H1 (cell line): Measurements from ENCODE around the gene MORN2. TPM values are rescaled to one million over a fixed set of nuclear protein-coding genes. Genes with fewer than 3 reads are reported as not detected.

Source experiments
- HDAC2 ChIP-seq, 2 experiments: fragments of 300-600 bp in 1 of 2; sonication (generic) in 1 of 2; IDR thresholded peaks; 2 replicates each; pipeline ENCODE4 v1.6.1; 2011 to 2012; ENCODE audit warnings: low read depth in 2 of 2, low read length in 2 of 2, mild to moderate bottlenecking in 2 of 2, moderate library complexity in 2 of 2, borderline replicate concordance in 1 of 2, inconsistent platforms in 1 of 2
- KDM4A ChIP-seq: IDR thresholded peaks from one replicate; pipeline ENCODE4 v1.7.1; 2012; ENCODE audit warnings: low read depth, mild to moderate bottlenecking, moderate library complexity, low read length, inconsistent platforms; ENCODE audit not compliant: severe bottlenecking
- MAFK ChIP-seq: IDR thresholded peaks from 2 replicates; pipeline ENCODE4 v1.6.1; 2012; ENCODE audit warnings: low read depth, mild to moderate bottlenecking, improper control_type of control experiment, low read length
- PHF8 ChIP-seq: fragments of 200-600 bp; sonication (generic); conservative IDR thresholded peaks from 2 replicates; pipeline ENCODE4 v1.7.1; 2012; ENCODE audit warnings: low read depth, mild to moderate bottlenecking, inconsistent platforms, low read length, moderate library complexity
- SIN3A ChIP-seq, 2 experiments: IDR thresholded peaks in 1 of 2; conservative IDR thresholded peaks in 1 of 2; 2 replicates each; pipeline ENCODE4 v1.6.1; 2011 to 2012; ENCODE audit warnings: low read length in 2 of 2, improper control_type of control experiment in 1 of 2, low read depth in 1 of 2, mild to moderate bottlenecking in 1 of 2
- SIX5 ChIP-seq: IDR thresholded peaks from 2 replicates; pipeline ENCODE4 v1.6.1; 2011; ENCODE audit warnings: mild to moderate bottlenecking, low read depth, low read length
- SP2 ChIP-seq: IDR thresholded peaks from 2 replicates; pipeline ENCODE4 v1.6.1; 2012; ENCODE audit warnings: mild to moderate bottlenecking, low read length, inconsistent platforms
- SUZ12 ChIP-seq: fragments of 200-600 bp; sonication (generic); IDR thresholded peaks from 2 replicates; pipeline ENCODE4 v1.6.1; 2012; ENCODE audit warnings: mild to moderate bottlenecking, inconsistent platforms, low read length, moderate library complexity, mixed read lengths
- TBP ChIP-seq: IDR thresholded peaks from 2 replicates; pipeline ENCODE4 v1.6.1; 2011; ENCODE audit warnings: low read depth, low read length, improper control_type of control experiment
- polyA plus RNA-seq, 7 experiments: library from polyadenylated mRNA; depleted of rRNA in 3 of 7; stranded (reverse) in 5 of 7; unstranded in 2 of 7; fragments of >200 nt in 5 of 7; fragments of 200-250 nt in 2 of 7; gene quantifications; 1 replicate in 5 of 7; 2 replicates in 1 of 7; 4 replicates in 1 of 7; pipeline versions ENCODE4 v1.2.1 to v1.2.3, GENCODE V29; 2011 to 2013; ENCODE audit warnings: missing spikeins in 2 of 7, mixed read lengths in 2 of 7
- total RNA-seq: library from RNA; stranded (reverse); fragmentation: NEBNext Ultra II Directional; extraction: Animal tissue kit (Norgen Biotek cat#: 25700); gene quantifications from 2 replicates; pipeline ENCODE4 v1.2.1, GENCODE V29; 2021
- TF ChIP-seq, protein P1 (sequence below): fragments of 300-600 bp; sonication (generic); IDR thresholded peaks from 2 replicates; pipeline ENCODE4 v1.7.1; 2012; ENCODE audit warnings: low read length, moderate library complexity, mild to moderate bottlenecking, inconsistent platforms; ENCODE audit not compliant: insufficient replicate concordance
- TF ChIP-seq, protein P2 (sequence below): IDR thresholded peaks from 2 replicates; pipeline ENCODE4 v1.6.1; 2012; ENCODE audit warnings: inconsistent platforms

MORN2 gene
- total and polyA plus RNA-seq, 2 of the 8 experiments (the other 6 are each of a cell fraction or from before 2014, with no cell fraction given) = 7.2 to 11.3 TPM

DNA sequence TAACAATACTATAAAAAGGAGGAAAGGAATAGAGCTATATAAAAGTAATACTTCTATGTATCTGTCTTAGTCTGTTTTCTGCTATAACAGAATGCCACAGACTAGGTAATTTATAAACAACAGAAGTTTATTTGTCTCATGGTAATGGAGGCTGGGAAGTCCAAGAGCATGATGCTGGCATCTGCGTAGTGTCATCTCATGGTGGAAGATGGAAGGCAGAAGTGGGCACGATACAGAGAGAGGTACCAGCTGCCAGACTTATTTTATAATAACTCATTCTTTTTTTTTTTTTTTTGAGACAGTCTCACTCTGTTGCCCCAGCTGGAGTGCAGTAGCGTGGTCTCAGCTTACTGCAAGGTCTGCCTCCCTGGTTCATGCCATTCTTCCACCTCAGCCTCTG, 4.3 kb upstream of the MORN2 start (continued):
- TF ChIP-seq, protein P1, sequence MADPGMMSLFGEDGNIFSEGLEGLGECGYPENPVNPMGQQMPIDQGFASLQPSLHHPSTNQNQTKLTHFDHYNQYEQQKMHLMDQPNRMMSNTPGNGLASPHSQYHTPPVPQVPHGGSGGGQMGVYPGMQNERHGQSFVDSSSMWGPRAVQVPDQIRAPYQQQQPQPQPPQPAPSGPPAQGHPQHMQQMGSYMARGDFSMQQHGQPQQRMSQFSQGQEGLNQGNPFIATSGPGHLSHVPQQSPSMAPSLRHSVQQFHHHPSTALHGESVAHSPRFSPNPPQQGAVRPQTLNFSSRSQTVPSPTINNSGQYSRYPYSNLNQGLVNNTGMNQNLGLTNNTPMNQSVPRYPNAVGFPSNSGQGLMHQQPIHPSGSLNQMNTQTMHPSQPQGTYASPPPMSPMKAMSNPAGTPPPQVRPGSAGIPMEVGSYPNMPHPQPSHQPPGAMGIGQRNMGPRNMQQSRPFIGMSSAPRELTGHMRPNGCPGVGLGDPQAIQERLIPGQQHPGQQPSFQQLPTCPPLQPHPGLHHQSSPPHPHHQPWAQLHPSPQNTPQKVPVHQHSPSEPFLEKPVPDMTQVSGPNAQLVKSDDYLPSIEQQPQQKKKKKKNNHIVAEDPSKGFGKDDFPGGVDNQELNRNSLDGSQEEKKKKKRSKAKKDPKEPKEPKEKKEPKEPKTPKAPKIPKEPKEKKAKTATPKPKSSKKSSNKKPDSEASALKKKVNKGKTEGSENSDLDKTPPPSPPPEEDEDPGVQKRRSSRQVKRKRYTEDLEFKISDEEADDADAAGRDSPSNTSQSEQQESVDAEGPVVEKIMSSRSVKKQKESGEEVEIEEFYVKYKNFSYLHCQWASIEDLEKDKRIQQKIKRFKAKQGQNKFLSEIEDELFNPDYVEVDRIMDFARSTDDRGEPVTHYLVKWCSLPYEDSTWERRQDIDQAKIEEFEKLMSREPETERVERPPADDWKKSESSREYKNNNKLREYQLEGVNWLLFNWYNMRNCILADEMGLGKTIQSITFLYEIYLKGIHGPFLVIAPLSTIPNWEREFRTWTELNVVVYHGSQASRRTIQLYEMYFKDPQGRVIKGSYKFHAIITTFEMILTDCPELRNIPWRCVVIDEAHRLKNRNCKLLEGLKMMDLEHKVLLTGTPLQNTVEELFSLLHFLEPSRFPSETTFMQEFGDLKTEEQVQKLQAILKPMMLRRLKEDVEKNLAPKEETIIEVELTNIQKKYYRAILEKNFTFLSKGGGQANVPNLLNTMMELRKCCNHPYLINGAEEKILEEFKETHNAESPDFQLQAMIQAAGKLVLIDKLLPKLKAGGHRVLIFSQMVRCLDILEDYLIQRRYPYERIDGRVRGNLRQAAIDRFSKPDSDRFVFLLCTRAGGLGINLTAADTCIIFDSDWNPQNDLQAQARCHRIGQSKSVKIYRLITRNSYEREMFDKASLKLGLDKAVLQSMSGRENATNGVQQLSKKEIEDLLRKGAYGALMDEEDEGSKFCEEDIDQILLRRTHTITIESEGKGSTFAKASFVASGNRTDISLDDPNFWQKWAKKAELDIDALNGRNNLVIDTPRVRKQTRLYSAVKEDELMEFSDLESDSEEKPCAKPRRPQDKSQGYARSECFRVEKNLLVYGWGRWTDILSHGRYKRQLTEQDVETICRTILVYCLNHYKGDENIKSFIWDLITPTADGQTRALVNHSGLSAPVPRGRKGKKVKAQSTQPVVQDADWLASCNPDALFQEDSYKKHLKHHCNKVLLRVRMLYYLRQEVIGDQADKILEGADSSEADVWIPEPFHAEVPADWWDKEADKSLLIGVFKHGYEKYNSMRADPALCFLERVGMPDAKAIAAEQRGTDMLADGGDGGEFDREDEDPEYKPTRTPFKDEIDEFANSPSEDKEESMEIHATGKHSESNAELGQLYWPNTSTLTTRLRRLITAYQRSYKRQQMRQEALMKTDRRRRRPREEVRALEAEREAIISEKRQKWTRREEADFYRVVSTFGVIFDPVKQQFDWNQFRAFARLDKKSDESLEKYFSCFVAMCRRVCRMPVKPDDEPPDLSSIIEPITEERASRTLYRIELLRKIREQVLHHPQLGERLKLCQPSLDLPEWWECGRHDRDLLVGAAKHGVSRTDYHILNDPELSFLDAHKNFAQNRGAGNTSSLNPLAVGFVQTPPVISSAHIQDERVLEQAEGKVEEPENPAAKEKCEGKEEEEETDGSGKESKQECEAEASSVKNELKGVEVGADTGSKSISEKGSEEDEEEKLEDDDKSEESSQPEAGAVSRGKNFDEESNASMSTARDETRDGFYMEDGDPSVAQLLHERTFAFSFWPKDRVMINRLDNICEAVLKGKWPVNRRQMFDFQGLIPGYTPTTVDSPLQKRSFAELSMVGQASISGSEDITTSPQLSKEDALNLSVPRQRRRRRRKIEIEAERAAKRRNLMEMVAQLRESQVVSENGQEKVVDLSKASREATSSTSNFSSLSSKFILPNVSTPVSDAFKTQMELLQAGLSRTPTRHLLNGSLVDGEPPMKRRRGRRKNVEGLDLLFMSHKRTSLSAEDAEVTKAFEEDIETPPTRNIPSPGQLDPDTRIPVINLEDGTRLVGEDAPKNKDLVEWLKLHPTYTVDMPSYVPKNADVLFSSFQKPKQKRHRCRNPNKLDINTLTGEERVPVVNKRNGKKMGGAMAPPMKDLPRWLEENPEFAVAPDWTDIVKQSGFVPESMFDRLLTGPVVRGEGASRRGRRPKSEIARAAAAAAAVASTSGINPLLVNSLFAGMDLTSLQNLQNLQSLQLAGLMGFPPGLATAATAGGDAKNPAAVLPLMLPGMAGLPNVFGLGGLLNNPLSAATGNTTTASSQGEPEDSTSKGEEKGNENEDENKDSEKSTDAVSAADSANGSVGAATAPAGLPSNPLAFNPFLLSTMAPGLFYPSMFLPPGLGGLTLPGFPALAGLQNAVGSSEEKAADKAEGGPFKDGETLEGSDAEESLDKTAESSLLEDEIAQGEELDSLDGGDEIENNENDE = no peak
- TF ChIP-seq, protein P2, sequence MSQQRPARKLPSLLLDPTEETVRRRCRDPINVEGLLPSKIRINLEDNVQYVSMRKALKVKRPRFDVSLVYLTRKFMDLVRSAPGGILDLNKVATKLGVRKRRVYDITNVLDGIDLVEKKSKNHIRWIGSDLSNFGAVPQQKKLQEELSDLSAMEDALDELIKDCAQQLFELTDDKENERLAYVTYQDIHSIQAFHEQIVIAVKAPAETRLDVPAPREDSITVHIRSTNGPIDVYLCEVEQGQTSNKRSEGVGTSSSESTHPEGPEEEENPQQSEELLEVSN = no peak
- TF ChIP-seq SUZ12 (no peak), KDM4A (no peak), SP2 (no peak), SIN3A (conservative IDR thresholded peaks at IDR 0.05 in 1 of 2, IDR thresholded peaks at IDR 0.05 in 1 of 2; ENCODE audit: low read depth in 1 of 2, low read length in 2 of 2) (no peak), PHF8 (no peak), TBP (no peak), SIX5 (no peak), MAFK (no peak), HDAC2 (IDR thresholded peaks at IDR 0.05; ENCODE audit: borderline replicate concordance in 1 of 2, low read depth in 2 of 2, low read length in 2 of 2) (no peak)
